GM21619 (cell line): ENCODE results near the gene ENTPD1.
"Not testable (repeated sequence)": the region's sequence is repeated elsewhere in the genome, so short reads cannot be mapped to it uniquely, and the experiment has no call there.

Experiments
- ATAC-seq: cut with Tn5 transposase; IDR thresholded peaks from one replicate; pipeline ENCODE4 v1.9.1; 2021; ENCODE audit not compliant: unreplicated experiment

Gene ENTPD1

DNA sequence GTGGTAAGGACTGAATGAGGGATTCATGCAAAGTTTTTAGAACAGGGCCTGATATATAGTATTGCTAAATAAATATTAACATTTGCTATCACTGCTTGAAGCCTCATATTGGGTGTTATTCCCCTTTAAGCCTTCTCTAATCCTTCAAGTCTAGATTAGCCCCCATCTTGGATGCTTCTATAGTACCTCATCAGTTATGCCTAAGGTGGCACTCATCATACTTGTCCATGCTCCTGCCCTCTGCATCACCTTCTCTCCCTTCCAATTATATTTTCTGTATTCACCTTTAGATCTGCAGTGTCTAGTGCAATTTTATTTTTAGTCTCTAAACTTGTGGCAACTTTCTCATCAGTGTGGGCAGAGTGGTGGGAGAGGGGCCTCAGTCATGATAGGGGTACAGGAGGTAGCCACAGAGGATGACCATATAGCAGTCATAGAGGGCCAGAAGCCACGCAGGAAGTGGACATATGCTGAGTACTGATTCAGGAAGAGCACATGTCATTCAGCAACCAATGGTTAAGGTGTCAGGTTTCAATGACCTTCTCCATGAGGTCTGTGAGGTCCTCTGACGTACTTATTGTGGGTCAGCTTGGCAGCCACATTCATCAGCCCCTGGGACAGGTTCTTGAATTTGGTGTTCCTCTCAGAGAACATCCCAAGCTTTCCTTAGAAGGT is 2.5 kb downstream of the ENTPD1 start:
- peak; percentile 43 for ATAC-seq

DNA sequence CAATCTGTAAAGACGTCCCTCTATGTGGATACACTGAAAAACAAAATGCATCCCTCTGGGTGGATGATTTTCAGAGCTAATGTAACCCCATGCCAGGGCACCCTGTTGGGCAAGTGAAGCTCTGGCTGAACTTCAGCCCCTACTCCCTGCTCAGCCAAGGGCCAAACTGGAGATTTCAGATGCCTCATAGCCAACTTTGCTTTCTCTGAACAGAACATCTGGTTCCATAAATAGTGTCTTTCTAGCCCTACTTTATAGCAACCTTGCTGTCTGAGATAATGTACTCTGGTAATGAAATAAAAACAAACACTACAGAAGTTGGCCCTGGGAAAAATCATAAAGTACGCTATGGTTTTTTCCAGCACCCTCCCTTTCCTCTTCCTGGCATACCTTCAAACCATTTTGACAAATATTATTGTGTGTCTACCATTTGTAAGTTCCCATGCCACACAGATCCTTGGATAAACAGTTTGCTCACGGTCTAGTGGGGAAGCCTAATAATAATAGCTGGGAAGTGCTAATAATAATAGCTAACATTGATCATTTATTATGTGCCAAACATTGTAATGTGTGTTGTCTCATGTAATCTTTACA is 3.4 kb downstream of the ENTPD1 start:
- no peak for ATAC-seq

DNA sequence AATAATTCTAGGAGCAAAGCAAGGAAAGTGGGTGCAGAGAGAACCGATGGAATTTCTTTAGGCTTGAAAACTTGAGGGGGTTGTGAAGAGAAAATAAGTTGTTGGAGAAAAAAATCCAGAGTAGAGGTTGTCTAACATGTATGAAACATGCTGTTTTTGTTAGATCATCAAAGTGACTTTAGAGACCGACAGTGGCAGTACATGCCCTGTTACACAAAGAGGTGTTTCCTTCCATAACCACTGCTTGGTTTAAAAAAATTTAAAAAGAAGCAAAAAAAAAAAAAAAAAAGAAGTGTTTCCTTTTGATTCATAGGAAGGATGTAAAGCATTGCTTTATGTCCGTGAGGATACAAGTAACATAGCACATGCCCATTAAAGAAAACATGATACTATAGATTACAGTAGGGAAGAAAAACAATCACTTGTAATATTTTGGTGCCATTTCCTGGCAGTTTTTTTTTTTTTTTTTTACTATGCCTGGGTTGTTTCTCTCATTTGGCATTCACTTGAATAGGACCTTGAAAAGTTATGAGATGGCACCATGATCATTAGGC is 6.1 kb downstream of the ENTPD1 start:
- ATAC-seq: no peak

DNA sequence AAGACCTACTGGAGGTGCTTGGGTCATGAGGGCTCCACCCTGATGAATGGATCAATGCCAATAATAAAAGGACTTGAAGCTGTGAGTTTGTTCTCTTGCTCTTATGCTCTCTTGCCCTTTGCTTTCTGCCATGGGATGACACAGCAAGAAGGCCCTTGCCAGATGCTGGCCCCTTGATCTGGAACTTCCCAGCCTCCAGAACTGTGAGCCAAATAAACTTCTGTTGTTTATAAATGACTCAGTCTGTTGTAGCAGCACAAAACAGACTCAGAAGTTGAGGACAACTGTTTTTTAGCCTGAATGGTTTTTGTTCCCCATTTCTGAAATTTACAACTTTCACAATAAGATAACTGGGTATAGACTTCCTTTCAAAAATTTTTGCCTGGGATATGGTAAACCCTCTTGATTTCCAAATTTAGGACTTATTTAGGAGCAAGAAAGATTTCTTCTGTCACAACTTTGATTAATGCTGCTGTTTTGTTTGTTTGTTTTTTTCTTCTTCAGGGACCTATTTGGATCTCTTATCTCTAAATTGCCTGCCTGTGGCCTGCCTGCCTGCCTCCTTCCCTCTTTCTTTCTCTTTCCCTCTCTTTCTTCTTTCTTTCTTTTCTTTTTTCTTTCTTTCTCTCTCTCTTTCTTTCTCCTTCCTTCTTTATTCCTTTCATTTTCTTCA is 12.1 kb downstream of the ENTPD1 start:
- peak; percentile 85 for ATAC-seq

DNA sequence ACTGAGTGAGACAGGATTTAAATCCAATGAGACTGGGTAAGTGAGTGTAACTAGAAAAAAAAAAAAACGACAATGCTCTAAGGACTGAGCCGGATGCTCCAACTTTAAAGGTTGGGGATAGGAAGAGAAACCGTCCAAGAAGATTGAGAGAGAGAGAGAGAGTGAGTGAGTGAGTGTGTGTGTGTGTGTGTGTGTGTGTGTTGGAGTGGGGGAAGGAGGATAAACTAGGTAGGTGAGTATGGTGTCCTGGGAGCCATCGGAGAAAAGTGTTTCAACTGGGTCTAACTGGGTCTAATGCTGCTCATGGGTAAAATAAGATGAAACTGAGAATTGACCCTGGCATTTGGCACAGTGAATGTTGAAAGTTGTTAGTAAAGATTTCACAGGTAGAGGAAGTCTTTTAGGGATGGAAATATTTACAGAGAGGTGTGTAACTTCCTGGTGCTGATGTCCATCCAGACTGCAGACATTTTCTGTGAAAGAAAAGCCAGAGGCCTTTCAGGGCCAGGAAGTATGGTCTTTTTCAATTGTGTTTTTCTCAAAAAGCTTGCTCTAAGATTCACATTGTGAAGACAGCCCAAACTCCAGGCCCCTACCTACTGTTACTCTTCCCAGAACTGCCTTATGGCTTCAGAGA is 14.2 kb downstream of the ENTPD1 start:
- no peak for ATAC-seq

DNA sequence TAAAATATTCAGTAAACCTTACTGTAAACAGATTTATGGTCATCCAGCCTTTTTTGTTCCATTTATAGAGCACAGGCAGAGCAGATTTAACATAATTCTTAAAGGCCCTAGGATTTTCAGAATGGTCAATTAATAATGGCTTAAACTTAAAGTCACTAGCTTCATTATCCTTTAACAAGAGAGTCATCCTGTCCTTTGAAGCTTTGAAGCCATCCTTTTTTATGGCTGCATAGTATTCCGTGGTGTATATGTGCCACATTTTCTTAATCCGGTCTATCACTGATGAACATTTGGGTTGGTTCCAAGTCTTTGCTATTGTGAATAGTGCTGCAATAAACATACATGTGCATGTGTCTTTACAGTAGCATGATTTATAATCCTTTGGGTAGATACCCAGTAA is 17.5 kb downstream of the ENTPD1 start:
- not testable (repeated sequence) for ATAC-seq

DNA sequence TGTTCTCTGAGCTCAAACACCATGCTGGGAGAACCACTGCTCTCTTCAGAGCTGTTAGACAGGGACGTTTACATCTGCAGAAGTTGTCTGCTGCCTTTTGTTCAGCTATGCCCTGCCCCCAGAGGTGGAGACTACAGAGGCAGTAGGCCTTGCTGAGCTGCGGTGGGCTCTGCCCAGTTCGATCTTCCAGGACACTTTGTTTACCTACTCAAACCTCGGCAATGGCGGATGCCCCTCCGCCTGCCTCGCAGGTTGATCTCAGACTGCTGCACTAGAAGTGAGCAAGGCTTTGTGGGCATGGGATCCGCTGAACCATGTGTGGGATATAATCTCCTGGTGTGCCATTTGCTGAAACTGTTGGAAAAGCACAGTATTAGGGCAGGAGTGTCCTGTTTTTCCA is 21.7 kb downstream of the ENTPD1 start:
- not testable (repeated sequence) for ATAC-seq

DNA sequence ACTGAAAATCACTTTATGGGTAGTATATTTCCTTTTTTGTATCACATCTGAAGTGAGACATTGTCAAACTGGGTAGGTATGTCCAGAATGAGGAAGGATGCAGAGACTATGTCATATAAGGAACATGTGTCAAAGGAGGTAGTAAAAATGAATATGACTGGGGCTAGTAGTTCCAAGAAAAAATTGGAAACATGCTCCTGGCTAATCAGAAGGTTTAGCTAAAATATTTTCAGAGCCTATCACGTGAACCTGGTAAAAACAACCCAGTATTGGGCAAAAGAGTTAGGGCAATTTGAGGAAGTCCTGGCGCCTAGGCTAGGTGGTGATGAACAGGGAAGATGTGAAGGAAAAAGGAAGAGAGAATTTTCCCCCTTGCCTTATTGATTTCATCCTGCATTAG is 26.4 kb downstream of the ENTPD1 start:
- ATAC-seq: no peak

DNA sequence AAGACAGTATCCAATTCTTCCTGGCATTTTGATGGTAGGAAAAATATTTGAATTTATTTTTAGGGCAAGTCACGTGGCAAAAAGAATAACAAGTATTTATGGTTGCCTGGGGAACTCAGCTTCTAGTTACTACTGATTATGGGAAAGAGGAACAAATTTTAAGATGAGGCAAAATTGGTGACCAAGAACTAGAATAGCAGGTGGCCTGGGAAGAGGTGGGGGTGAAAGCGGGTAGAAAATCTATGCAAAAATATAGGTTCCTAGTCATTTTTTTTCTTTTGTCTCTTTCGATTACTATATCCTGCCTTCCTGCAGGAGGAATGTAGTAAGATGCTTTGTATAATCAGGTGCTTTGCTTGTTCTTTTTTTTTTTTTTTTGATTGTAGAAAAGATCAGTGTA is 27.8 kb downstream of the ENTPD1 start:
- peak; percentile 49 for ATAC-seq

DNA sequence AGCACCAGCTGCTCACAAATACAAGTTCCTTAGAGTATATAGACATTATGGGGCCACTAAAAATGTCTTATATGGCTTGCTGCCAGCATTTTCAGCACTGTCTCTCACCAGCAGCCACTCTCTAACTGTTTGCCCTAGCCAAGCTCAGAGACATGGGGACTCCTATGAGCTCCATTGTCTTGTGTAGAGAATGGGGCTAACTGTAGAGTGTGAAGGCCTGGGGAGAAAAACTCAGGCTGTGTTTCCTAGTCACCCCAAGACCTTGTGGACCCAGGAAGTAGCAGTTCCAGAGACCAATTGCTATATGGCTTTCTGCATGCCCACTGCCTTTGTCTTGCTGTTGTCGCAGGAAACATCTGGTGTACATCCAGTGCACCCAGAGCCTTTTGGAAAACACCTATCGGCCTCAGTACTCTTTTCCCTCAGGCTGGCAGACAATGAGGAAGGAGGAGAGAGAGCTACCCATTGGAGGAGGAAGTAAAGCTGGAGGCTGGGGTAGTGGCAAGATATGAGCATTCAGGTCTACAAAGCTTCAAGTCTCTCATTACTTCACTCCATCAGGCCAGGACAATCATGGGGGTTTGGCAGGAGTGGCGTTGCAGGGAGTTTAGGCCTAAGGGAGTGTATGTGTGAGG is 28.4 kb downstream of the ENTPD1 start:
- peak; percentile 9 for ATAC-seq

DNA sequence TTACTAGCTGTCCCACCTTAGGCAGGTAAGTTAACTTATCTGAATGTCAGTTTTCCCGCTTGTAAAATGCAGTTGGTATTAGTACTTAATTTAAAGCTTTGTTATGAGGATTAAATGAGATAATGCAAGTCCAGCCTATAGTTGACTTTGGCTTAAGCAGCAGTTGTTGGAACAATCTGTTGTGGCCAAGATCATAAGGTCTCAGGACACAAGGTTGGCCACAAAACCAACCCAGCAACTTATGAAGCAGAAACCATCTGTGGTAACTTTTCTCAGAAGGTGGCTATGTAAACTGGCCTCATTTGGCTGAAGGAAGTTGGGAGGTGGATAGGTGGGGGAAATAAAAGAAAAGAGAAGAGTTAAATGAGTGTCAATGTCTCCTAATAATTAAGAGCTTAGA is 29.4 kb downstream of the ENTPD1 start:
- ATAC-seq: peak; percentile 33

DNA sequence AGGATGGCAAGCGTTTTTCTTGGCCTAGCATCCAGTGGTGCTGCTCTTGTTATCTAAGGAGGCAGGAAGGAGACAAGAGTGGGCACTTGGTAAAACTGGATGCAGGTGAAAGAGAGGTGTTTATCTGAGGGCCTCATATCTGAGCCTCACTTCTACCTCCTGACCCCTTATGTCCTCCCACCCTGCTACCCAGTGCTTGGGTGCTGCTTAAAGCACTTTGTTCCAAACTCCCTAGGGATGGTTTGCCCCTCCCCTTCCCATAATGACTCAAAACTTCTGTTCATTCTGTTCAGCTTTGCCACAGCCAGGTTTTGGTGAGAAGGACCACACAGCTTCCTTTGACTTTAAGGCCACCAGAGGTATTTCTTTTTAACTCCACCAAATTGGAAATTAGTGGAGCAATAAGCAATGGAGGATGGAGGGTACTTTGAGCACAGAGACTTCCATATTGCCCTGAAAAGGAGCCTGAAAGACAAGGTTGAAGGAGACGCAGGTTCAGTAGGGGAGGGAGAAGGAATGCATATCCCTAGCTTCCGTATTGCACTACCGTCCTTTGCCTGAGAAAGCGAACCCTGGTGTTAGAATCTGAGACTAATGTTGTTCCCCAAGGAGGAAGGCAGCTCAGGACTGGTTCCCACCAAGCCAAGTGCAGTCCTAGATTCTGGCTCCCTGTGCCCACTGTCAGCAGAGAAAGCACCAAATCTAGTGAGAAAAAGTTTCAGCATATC is 30.1 kb downstream of the ENTPD1 start:
- ATAC-seq: no peak

DNA sequence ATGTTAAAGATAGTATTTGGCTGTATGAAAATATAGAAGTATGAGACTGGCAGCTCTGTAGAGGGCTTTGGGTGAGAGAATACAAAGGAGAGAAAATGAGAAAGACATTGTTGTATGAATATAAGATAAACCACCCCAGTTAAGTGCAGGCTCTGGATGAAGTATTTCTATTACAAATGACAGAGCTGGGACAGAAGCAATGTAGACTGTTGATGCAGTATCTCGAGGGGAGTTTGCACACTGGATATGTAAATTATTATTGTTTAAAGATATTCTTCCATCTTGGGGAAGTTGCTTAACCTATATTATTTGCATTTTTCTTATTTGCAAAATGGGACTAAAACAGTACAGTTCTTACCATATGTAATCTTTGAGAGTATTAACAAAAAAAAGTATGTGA is 31.5 kb downstream of the ENTPD1 start:
- no peak for ATAC-seq

DNA sequence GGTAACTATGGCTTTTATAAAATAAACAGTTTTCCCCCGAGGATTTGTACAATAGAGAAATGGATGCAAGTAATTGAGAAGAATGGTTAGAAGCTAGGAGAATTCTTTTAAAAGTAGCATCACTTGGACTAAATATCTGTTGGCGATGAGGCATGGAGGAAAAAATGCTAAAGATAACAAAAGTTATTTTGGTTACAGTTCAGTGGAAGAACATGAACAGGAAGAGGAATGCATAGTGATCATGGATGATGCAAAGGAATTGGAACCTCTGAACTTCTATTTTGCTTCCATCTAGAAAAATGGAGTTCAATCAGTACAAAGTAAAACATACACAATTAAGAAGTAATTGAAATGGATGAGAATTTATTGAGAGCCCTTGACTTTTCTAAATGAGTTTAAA is 32.9 kb downstream of the ENTPD1 start:
- no peak for ATAC-seq

DNA sequence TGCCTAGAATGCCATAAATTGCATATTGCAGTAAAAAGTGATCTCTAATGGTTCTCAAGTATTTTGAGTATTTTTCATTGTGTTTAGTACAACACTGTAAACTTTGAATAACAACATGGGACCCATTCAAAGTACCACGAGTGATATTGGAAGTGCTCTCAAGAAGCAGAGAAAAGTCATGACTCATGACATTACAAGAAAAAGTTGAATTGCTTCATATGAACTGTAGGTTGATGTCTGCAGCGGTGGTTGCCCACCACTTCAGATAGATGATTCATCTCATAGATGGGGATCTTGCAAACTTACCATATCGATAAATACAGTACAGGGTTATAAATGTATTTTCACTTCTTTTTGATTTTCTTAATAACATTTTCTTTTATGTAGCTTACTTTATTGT is 33.9 kb downstream of the ENTPD1 start:
- ATAC-seq: no peak

DNA sequence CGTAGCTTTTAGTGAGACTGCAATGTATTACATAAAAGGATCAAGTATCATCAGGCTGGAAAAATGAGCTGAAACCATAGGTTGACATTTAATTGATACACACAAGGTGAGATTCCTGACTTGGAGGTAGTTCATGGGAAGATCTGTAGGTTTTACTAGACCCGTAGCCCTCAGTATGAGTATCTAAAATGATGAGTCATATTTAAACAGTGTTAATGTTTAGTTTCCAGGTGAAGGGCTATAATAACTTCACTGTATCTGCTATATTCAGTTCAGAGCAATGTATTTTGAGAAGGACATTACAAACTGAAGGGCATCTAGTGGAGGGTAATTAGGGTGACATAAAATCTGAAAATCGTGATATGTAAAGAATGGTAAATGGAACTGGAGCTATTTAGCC is 35.0 kb downstream of the ENTPD1 start:
- ATAC-seq: no peak

DNA sequence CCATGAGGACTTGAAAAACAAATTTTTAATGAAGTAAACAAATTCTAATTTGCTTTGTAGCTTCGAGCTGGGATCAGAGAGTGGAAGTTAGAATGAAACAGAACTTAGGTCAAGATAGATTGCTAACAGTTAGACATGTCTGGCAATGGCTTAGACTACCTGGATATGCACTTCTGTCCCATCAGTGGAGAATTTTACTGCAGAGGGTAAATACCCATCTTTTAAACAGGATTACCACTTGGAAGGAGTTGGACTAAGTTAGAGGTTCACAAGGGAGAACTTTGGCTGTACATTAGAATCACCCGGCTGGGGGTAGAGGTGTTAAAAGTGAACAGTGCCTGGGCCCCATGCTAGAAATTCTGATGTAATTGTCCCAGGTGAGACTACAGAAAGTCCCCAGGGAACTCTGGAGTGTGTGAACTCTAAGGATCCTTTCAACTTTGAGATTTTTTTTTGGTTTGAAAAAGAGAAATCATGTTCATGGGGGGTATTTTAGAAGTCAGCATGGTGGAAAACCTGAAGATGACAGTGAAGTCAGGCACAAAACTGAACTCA is 35.5 kb downstream of the ENTPD1 start:
- no peak for ATAC-seq

DNA sequence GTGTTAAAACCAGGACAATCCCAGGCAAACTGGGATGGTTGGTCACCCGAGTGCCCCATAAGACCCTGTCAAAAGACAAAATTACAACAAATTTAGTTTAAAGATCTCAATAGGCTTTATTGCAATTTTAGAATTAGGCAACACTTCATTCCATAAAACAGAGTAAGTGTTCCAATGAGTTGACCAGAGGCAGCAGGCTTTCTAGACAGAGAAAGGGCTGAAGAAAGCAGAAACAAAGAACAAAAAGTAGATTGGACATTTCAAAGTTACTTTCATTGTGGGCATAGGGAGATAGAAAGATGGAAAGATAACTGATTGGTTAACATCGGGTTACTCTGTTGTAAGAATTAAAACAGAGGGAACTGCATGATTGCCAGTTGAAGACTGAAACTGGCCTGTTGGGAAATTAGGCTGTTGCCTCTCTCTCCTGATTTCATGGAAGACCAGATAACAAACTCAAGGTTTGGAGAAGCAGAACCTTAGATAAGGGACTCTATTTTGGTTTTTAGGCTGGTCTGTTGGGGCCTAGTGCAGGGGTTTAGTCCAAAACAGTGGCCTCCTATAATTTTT is 36.3 kb downstream of the ENTPD1 start:
- no peak for ATAC-seq

DNA sequence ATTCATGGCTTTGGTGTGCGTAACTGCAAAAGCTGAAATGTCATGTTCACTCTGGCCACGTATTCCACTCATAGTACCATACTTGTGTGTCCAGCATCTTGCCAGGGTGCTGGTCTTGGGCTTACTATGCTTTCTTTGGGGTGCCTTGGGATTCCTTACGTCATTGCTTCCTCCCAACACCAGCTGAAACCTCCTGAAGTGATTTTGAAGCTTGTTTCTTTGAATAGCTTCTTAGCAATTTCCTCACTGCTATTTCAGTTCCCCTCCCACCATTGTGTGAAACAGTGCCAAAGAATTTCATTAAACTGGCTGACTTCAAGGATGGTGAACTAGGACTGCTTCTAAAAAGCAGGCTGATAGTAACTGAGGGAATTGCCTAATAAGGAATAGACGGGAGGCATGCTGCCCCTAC is 36.9 kb downstream of the ENTPD1 start:
- no peak for ATAC-seq
